ENCODE data around the gene C10orf90.

C10orf90 gene

DNA sequence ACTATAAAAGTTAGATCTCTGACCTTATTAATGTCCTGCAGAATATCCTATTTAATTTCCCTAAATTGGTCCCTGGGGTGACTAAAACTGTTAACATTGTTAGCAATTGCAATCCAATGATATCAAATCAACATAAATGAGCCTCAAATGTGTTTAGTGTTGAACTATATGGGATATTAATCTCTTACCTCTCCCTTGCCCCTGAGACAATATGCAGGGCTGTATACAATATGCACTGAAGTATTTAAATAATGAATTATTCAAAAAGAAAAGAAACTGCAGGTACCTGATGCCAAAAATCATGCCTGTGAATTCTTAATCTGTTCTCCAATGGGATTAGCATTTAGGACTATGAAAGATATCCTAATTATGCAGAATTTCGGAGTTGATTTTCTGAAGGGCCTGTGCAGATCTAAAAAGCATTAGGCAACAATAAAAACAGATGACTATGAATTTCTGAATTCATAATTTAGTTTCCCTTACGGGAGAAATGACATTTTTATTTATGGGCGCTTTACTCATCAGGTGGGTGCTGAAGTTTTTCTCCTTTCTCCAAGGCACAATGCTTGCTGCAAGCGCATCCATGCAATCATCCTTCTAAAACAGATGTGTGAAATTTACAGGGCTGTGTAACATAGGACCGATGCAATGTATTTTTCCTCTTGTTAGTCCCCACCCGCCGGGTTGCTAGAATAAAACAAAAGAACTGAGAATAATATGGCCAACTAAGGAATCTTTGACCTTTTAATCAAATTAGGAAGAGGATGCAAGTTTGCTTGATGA lies 5.4 kb upstream of the C10orf90 start:
- H3K4me3 ChIP-seq (ENCODE audit: low read depth, low read length): no peak overlapping the region

DNA sequence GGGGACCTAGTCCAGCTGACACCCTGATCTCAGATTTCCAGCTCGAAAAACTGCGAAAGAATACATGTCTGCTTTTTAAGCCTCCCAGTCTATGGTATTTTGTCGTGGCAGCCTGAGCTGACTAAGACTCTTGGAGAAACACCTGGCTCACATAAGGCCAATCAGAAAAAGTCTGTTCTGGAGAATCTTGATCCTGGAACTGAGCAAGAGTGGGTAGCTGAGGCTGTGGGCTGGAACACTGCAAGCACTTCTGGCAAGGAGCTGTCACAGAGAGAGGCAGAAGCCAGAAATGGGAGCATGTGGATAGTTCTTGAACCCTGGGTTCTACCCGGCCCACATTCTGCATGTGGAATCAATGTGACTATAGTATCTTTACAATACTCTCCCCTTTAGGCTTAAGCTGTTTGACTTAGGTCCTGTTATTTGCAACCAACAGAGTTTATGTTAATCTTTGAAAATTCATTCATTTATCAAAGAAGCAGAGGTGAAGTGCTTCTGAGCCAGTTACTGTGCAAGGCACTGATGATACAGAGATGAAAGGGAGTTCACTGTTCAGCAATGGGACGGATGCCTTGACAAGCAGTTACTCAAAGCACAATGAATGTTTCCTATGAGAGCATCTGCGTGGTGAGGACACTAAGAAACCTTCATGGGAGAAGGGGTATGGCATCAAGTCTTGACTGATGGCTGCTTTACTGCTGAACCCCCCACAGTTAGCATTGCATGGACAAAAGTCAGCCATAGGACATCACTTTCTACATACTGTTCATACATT lies 4.4 kb upstream of the C10orf90 start:
- no peak overlapping the region for H3K4me3 ChIP-seq (ENCODE audit: low read depth, low read length)

DNA sequence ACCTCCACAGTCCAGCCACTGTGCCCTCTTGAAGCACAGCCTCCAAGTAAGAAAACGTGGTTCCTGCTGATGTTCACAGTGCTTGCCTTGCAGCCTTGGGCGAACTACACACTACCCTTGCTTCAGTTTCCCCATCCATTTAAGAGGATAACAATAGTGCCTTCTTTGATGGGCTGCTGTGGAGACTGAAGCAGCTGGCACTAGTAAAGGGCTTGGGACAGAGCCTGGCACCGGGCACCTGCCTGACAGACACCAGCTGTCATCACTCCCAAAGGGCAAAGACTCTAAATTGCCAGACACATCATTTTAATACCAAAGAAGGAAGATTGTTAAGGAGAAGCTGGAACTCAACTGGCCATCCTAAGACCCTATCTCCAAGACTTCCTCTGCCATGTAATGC lies 3.1 kb upstream of the C10orf90 start:
- no peak overlapping the region for H3K4me3 ChIP-seq (ENCODE audit: low read depth, low read length)

DNA sequence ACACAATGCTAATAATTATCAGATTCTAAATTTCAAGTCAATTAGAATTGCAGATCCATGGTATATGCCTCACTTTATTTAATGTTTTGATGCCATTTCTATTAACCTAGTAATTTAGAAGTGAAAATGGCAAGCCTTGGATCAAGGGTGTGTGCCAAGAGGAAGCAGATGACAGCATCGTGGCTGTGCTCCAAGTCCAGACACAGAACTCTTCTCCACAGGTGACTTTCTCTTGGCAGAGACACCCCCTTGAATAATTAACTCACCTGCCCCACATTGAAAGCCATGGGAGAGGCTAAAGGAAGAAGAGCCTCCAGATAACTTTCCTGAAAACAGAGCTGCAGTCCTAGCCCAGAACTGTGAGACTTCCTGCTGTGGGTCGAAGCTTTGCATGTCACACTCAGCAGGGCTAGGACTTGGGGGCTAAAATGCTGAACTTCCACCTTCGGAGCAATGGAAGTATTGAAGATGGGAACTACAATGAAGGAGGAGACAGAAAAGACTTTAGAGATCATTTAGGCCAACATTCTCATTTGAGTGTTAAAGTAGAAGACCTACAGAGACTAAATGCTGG lies 996 bp upstream of the C10orf90 start:
- H3K4me3 ChIP-seq (ENCODE audit: low read depth, low read length): no peak overlapping the region

DNA sequence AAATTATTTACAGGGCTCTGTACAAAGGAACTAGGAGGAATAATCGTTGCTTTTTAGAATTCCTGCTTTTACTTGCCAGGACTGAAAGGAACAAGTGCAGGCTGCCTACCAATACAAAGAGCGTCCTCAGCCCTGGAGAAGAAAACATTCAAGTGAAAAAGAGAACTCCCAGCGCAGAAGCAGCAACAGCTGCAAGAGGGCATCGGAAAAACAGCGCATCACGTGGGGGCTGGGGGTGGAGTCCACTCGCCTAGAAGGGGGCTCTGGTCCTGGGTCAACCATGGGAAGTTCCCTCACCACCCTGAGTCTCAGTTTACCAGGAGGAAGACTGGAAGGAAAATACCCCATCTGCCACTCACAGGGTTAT lies 385 bp upstream of the C10orf90 start:
- no peak overlapping the region for H3K4me3 ChIP-seq (ENCODE audit: low read depth, low read length)

DNA sequence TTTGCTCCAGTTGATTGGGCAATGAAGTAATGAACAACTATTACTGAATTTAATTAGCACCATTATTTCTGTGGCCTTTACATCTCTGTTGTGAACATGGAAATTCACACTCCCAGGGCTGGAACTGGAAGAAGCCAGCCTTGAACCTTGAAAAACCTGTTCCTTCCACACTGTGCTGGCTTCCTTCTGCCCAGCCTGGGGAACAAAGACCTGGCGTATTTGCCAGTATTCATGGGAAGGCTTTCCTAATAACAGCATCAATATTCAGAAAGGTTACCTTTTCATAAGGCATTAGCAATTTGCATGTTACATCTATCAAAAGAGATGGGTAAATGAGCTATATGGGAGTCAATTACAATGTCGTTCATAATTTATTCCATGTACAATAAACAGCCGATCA lies 1.3 kb downstream of the C10orf90 start:
- no peak overlapping the region for H3K4me3 ChIP-seq (ENCODE audit: low read depth, low read length)

DNA sequence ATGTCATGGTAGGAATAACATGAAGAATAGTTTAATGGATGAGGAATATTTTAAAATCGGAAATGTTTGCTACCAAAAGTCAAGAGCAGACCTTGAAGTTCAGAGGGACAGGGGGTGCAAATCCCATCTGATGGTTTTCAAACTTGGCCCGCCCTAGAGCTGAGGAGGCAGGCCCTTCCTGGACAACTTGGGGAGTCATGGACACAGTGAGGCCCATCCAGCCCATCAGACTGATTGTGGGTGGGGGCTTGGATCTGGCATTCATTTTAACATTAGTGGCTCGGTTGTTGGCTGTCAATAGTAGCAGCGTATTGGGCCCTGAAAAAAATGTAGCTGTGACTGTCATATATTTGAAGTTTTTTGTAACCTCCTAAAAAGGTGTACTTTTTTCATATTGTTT lies 2.0 kb downstream of the C10orf90 start:
- no peak overlapping the region for H3K4me3 ChIP-seq (ENCODE audit: low read depth, low read length)

DNA sequence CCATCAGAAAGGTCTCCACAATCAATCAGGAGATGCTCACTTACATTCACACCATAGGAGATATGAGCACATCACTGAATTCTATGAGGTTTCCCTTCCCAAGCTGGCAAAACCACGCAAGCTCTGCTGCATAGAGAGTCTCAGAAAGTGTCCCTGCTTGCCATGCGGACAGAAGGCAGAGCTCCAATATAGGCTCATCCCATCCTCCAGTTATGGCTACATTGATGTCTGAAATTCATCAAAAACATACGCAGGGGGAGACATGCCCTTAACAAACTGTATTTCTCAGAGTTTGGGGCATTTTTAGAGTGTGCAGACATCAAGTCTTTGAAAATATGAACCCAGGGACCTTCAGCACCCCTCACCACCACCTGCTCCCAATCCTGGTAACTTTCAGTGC lies 2.9 kb downstream of the C10orf90 start:
- no peak overlapping the region for H3K4me3 ChIP-seq (ENCODE audit: low read depth, low read length)

DNA sequence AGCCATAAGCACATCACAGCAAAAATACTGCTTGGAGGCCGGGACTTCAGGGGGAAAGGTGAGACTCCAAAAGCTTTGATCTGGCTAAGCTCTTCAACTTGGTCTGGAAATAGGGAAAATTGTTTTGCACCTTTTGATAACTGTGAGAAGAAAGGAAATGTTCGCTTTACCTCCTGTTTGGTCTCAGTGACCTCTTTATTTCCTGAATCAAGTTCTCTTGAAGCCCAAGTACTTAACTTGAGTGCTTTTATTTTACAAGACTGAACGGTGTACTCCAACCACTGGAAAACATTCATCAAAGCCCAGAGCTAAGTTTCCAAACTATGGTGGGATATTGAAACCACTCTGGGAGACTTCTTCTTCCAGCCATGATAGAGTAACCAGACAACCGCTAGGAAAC lies 5.3 kb downstream of the C10orf90 start:
- H3K4me3 ChIP-seq (ENCODE audit: low read depth, low read length): no peak overlapping the region

DNA sequence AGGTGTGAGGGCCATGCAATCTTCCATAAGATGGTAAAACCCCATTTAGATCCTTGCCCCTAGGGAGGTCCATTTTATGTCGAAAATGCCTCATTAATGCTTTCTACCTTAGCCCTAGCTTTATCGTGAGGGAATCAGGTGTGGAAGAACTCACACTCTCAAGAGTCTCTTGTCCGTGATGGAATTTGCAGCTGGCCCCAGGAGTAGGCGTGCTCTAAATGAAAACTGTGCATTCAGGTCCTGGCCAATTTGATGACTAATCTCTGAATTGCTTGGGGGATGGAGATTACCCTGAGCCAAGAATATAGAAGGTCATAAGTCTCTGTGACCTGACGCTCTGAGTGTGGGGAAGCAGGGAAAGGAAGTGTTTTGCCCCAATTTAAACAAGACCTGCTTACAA lies 6.6 kb downstream of the C10orf90 start:
- H3K4me3 ChIP-seq (ENCODE audit: low read depth, low read length): no peak overlapping the region

DNA sequence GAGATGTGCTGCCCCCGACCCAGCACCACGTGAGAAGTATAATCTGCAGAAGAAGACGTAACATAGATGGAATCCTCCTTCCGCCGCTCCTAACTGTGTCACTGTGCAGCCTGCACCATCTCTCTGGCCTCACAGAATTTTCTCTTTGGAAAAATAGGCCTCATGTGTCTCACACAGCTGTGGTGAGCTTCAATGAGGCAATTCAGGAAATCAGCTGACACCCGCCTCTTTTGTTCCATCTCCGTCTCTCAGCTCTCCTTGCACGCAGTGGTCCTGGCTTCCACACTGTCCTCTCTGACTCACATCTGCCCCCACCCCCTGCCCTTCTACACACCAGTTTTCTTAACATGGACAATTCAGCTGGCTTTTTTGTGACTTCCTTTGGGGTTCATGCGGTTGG lies 7.2 kb downstream of the C10orf90 start:
- H3K4me3 ChIP-seq (ENCODE audit: low read depth, low read length): no peak overlapping the region

DNA sequence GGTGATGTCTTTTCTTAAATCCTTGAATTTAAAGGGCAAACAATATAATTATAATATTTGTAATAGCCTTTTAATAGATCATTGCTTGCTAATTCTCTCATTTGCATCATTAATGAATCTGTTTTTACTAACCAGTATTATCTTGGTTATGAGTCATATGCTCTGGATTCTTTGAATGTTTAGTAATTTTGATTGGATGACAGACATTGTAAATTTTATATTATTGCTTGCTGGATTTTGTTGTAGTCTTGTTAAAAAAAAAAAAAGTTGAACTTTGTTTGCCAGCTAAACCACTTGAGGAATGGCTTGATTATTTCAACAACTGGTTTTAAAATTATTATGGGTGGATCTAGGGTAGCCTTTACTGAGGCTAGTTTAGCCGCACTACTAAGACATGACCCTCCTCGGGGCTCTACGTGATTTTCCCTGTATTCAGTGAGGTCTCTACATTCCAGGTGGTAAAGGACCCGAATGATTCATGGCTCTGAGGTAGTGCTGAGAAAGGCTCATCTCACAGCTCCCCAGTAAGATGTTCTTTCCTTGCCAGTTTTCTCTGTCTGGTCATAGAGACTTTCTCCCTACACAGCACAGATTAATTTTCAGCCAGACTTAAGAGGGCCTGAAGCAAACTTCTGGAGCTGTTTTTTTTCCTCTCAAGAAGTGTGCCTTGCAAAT lies 8.5 kb downstream of the C10orf90 start:
- H3K4me3 ChIP-seq (ENCODE audit: low read depth, low read length): no peak overlapping the region

DNA sequence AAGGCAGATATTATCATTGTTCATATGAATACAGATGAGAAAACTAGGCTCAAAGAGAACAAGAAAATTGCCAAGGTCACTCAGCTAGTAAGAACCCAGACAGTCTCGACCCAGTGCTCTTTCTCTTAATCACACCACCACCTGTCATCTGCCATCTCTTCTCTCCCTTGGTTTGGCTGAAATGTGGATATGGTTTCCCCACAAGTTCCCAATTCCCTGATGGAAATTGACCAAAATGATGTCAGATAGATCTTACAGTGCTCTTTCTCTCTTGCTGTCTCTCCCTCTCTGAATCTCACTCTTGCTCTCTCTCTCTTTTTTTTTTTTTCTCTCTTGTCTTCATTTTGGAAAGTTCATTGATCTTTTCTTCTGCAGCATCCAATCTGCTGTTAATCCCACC lies 9.1 kb downstream of the C10orf90 start:
- H3K4me3 ChIP-seq (ENCODE audit: low read depth, low read length): no peak overlapping the region

DNA sequence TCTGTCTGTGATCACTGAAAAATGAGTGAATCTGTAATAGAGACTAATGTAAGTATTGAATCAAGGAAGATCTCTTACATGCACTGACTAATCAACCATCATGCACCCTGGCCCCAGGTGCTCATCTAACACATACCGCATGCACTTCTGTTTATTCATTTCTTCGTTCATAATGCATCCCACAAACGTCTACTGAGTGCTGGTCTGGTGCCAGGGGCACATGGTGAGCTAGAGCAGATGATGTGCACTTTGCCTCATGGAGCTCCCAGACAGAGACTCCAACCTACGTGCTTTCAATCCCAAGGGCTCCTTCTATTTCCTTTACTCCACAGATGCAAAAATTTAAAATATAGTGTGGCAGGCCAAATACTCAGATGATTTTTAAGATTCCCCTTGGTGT lies 10.7 kb downstream of the C10orf90 start:
- no peak overlapping the region for H3K4me3 ChIP-seq (ENCODE audit: low read depth, low read length)

DNA sequence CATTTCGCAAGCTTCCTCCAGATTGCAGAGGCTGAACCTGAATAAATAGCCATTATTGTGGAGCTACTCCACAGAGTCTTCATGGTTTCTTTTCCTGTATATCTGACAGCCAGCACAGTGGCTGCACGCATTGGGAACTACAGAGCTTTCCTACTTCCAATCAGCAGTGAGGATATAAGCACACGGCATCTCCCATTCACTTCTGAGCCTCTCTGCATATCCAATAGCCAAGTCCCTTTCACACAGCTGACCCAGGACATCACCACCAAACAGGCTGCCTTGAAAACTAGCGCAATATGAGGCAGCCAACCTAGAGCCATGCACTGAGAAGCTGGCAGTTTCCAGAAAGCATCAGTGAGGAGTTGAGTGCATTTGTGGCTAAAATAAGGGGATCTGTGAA lies 11.6 kb downstream of the C10orf90 start:
- H3K4me3 ChIP-seq (ENCODE audit: low read depth, low read length): no peak overlapping the region

DNA sequence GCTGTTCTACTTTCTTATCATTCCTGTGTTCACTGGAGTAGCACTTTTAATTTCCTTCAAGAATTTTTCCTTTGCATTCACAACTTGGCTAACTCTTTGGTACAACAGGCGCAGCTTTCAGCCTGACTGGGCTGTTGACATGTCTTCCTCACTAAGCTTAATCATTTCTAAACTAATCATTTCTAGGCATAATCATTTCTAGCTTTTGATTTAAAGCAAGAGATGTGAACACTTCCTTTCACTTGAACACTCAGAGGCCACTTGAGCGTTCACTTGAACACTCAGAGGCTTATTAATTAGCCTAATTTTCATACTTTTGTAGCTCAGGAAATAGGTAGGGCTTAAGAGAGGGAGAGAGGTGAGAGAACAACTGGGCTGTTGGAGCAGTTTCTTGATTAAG lies 15.9 kb downstream of the C10orf90 start:
- H3K4me3 ChIP-seq (ENCODE audit: low read depth, low read length): no peak overlapping the region

DNA sequence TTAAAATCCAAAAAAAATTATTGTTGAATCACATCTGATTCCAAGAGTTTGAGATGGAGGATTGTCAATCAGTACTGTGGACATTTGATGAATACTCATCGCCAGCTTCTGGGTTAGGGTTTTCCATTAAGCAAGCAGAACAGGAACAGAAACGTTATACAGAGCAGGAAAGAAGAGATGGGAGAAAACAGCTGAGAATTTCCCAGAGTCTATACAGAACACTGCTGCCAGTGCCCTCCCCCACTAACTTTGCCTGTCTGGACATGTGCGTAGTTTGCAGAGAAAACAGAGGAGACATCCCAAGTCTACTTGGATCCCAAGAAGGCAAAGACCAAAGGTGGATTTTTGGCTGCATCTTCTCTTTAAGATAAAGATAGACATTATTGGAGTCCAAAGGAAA lies 19.0 kb downstream of the C10orf90 start:
- no peak overlapping the region for H3K4me3 ChIP-seq (ENCODE audit: low read depth, low read length)

DNA sequence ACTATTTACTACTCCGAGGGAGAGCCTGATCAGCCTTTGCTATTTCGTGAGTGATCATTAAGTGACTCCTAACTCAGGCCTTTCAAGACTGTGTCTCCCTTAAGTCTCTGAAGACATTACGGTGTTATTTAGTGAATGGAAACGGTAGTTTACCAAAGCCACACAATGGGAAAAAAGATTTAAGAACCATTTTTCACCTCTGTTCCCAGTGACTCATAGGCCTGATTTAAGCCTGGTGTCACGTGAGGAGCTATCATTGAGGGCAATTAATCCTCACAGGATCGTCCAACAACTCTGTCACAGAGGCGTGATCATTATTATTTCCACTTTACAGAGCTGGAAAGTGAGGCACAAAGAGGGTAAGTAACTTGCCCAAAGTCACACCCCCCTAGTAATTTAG lies 20.3 kb downstream of the C10orf90 start:
- H3K4me3 ChIP-seq (ENCODE audit: low read depth, low read length): no peak overlapping the region

DNA sequence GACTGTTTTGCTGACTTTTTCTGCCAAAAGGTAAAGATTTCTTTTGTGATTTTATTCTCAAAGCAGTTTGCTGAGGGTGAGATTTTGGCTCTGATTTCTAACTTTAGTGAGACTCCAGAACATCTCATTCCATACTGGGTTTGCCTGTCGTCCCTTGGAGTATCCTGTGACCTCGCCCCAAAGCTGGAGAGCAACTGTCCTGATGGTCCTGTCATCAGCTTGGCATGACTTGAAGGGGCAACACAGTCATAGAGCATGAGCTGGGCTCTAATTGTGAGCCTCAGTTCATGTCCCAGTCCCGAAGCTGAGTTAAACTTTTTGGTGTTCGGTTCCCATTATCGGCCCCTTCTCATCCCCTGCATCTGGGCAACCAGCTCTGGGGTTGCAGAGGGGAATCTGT lies 23.4 kb downstream of the C10orf90 start:
- no peak overlapping the region for H3K4me3 ChIP-seq (ENCODE audit: low read depth, low read length)

DNA sequence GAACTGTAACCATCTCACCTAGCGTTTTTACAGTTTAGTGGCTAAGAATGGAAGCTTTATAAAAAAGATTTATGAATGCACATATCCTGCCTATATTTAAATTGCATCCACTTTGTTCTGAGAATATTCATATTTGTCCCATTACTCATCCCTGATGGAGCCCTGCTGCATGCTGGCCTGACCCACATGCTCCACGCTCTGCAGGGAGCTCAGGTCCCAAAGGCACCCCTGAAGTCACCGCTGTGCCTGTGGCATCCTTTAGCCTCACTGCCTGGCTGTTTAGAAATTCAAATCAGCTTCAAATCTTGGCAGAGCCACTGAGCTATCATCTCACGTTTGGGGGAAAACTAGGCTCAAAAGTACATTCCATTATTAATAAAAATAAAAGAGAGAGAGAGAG lies 24.4 kb downstream of the C10orf90 start:
- H3K4me3 ChIP-seq (ENCODE audit: low read depth, low read length): no peak overlapping the region

DNA sequence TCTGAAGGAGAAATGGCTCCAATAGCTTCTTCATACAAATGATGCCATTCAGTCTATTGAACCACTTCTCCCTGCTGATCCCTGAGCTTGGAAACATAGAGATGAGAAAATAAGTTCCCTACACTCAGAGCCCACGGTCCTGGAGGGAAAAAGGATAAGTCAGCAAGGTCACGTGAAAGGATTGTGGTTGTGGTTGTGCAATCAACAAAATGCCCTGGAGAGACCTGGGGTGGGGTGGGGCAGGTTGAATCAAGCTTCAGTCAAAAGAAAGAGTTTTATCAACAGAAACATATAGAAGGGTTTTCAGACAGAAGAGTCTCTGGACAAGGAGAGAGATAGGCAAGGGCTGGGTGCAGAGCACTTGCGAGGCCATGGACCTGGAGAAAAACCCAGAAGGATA lies 30.1 kb downstream of the C10orf90 start:
- H3K4me3 ChIP-seq (ENCODE audit: low read depth, low read length): no peak overlapping the region

DNA sequence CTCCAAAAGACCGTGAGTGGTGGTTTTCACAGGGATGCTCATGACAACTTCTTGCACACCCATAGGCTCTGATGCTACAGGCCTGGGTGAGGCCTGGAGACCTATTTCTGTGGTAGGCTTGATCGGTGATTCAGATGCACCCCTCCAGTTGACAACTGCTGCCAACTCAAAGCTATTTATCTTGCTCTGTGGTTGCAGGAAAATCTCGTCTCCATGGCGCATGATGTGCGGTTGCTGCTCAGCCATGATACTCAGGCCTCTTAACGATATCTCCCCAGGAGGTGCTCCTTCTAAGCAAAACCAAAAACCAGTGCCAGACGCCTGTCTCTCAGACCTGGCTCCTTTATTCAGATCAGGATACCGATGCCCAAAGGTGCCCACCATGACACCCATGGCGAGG lies 31.4 kb downstream of the C10orf90 start:
- H3K4me3 ChIP-seq (ENCODE audit: low read depth, low read length): no peak overlapping the region
